Ectodermal cell (in vitro differentiated cells): ENCODE measurements around the gene LRRN1.
"Not testable (repeated sequence)": the region's sequence is repeated elsewhere in the genome, so short reads cannot be mapped to it uniquely, and the experiment has no call there.

Source experiments
- H3K27ac ChIP-seq: 2 replicates; pipeline ENCODE4 v1.7.0; 2013; ENCODE audit warnings: mild to moderate bottlenecking, low read depth, low read length; ENCODE audit not compliant: insufficient read depth, poor library complexity, severe bottlenecking
- H3K27me3 ChIP-seq: 2 replicates; pipeline ENCODE4 v1.7.0; 2013; ENCODE audit warnings: mild to moderate bottlenecking, low read length; ENCODE audit not compliant: insufficient read depth, control insufficient read depth, poor library complexity, severe bottlenecking
- H3K36me3 ChIP-seq: one replicate; pipeline ENCODE4 v1.7.0; 2013; ENCODE audit warnings: low read length; ENCODE audit not compliant: control insufficient read depth, insufficient read depth
- H3K4me1 ChIP-seq: one replicate; pipeline ENCODE4 v1.7.0; 2013; ENCODE audit warnings: low read length; ENCODE audit not compliant: control insufficient read depth, insufficient read depth
- H3K4me3 ChIP-seq: 2 replicates; pipeline ENCODE4 v1.7.0; 2013; ENCODE audit warnings: low read depth, low read length, control low read depth; ENCODE audit not compliant: insufficient read depth
- H3K9me3 ChIP-seq: 2 replicates; pipeline ENCODE4 v1.7.0; 2013; ENCODE audit warnings: mild to moderate bottlenecking, low read length, moderate library complexity; ENCODE audit not compliant: control insufficient read depth
- WGBS, 2 experiments: methylation state at CpG; one replicate each; pipeline ENCODE4 v1.1.7; 2013; ENCODE audit warnings: missing lambda C conversion rate in 2 of 2; 5-methylcytosine and 5-hydroxymethylcytosine counted together

The LRRN1 gene

GRCh38 chr3:3875491-3875890, 76.3 kb downstream of the LRRN1 start:
- H3K4me1 ChIP-seq: no peaks in the 10 kb centered on the region
- no peak overlapping the region for H3K27ac ChIP-seq
- H3K36me3 ChIP-seq: no peaks in the 10 kb centered on the region
- H3K4me3 ChIP-seq: no peak overlapping the region
- H3K27me3 ChIP-seq: no peaks in the 10 kb centered on the region
- WGBS, 2 experiments: 94 to 96% methylated on average over 7 of the region's 8 CpGs
- no peaks in the 10 kb centered on the region for H3K9me3 ChIP-seq

DNA sequence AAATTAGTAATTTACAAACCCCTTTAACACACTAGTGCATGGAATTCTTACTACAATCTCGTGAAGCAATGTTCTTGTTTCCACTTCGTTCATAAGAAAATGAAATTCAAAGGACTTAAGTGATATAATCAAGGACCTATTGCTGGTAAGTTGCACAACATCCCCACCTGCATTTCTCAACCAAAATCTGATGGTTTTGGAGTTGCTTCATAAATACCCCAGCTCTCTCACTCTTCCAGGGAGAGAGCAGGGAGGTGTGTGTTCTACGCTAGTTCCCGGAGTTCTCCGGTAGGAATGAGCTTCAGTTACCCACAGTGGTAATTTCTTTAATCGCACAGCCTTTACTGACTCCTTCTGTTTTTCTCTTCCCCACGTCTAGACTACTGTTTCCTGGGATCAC, 81.8 kb downstream of the LRRN1 start:
- WGBS, 2 experiments: 94 to 96% methylated on average over 6 to 7 of the region's 7 CpGs
- H3K4me1 ChIP-seq: no peaks in the 10 kb centered on the region
- no peak overlapping the region for H3K27ac ChIP-seq
- H3K9me3 ChIP-seq: no peaks in the 10 kb centered on the region
- no peaks in the 10 kb centered on the region for H3K27me3 ChIP-seq
- H3K36me3 ChIP-seq: no peaks in the 10 kb centered on the region
- H3K4me3 ChIP-seq: no peak overlapping the region

- H3K36me3 ChIP-seq, H3K9me3 ChIP-seq, H3K27ac ChIP-seq, H3K4me1 ChIP-seq, H3K27me3 ChIP-seq, H3K4me3 ChIP-seq: not testable (repeated sequence)
These were observed 88.1 kb downstream of the LRRN1 start for GRCh38 chr3:3887311-3887710.

DNA sequence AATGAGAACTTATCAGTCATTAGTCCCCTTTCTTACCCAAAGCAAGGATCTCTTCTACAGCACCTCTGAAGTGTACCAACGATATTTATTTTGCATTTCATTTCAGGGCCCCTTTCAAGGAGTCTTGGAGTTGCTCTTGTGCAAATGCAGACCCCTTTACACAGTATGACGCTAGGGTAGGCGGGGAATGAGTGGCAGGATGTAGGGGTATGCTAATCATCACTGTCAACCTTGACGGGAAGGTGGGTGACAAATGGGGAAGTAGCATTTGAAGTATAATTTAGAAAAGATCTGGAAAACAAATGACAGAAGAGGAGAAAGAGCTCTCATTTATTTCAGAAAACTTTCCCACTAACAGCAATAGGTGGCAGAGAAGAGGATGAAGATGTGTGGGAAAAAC, 94.4 kb downstream of the LRRN1 start:
- 82 to 86% methylated on average over 4 of the region's 4 CpGs for WGBS, 2 experiments
- Histone ChIP-seq H3K27ac (no peak overlapping the region), H3K27me3 (no peaks in the 10 kb centered on the region), H3K4me1 (no peaks in the 10 kb centered on the region), H3K36me3 (no peaks in the 10 kb centered on the region), H3K9me3 (no peaks in the 10 kb centered on the region), H3K4me3 (no peak overlapping the region)
